Neural progenitor cell (in vitro differentiated cells): ENCODE measurements around the gene HCRTR1. TPM values are rescaled to one million over a fixed set of nuclear protein-coding genes. Genes with fewer than 3 reads are reported as not detected.

ENCODE experiments used
- DNase-seq: peaks from one replicate; pipeline ENCODE4 v3.0.0-alpha.2; 2016; ENCODE audit warnings: low spot score
- H2AFZ ChIP-seq: fragments of 200-600 bp; sonication (generic); replicated peaks from 2 replicates; pipeline ENCODE4 v1.6.1; 2016; ENCODE audit warnings: antibody characterized with exemption
- H3F3A ChIP-seq: fragments of 200-600 bp; sonication (generic); 2 replicates; pipeline ENCODE4 v1.6.1; 2016; ENCODE audit warnings: antibody characterized with exemption, low read depth
- H3K27ac ChIP-seq: fragments of 200-600 bp; sonication (generic); 2 replicates; pipeline ENCODE4 v1.5.1; 2016; ENCODE audit warnings: mild to moderate bottlenecking
- H3K27me3 ChIP-seq: fragments of 200-600 bp; sonication (generic); 2 replicates; pipeline ENCODE4 v1.6.1; 2016; ENCODE audit warnings: mild to moderate bottlenecking, moderate library complexity
- H3K36me3 ChIP-seq: fragments of 200-600 bp; sonication (generic); 2 replicates; pipeline ENCODE4 v1.5.1; 2016
- H3K4me1 ChIP-seq: fragments of 200-600 bp; sonication (generic); 2 replicates; pipeline ENCODE4 v1.6.1; 2016; ENCODE audit warnings: mixed run types
- H3K4me2 ChIP-seq: fragments of 200-600 bp; sonication (generic); 2 replicates; pipeline ENCODE4 v1.6.1; 2016
- H3K4me3 ChIP-seq: fragments of 200-600 bp; sonication (generic); 2 replicates; pipeline ENCODE4 v1.5.1; 2016
- H3K79me2 ChIP-seq: fragments of 200-600 bp; sonication (generic); 2 replicates; pipeline ENCODE4 v1.6.1; 2016; ENCODE audit warnings: low read depth
- H3K9ac ChIP-seq: fragments of 200-600 bp; sonication (generic); 2 replicates; pipeline ENCODE4 v1.6.1; 2016
- H3K9me3 ChIP-seq: fragments of 200-600 bp; sonication (generic); 2 replicates; pipeline ENCODE4 v1.5.1; 2016; ENCODE audit warnings: low read depth
- H4K20me1 ChIP-seq: fragments of 200-600 bp; sonication (generic); 2 replicates; pipeline ENCODE4 v1.6.1; 2016; ENCODE audit warnings: low read depth
- H3K27ac Mint-ChIP-seq: 3 replicates; pipeline ENCODE4 v1.8.0; 2021; ENCODE audit warnings: mixed read lengths
- H3K27me3 Mint-ChIP-seq: 2 replicates; pipeline ENCODE4 v1.8.0; 2022; ENCODE audit warnings: low read depth, mild to moderate bottlenecking, inconsistent platforms, moderate library complexity, mixed read lengths; ENCODE audit not compliant: insufficient read depth
- H3K36me3 Mint-ChIP-seq: 3 replicates; pipeline ENCODE4 v1.8.0; 2021; ENCODE audit warnings: mixed read lengths
- H3K4me1 Mint-ChIP-seq: 3 replicates; pipeline ENCODE4 v1.8.0; 2021; ENCODE audit warnings: mixed read lengths
- H3K4me3 Mint-ChIP-seq: 3 replicates; pipeline ENCODE4 v1.8.0; 2021; ENCODE audit warnings: mild to moderate bottlenecking, moderate library complexity, mixed read lengths
- H3K9me3 Mint-ChIP-seq: 3 replicates; pipeline ENCODE4 v1.8.0; 2020; ENCODE audit warnings: mixed read lengths
- CTCF ChIP-seq: fragments of 200-600 bp; sonication (generic); IDR thresholded peaks from 2 replicates; pipeline ENCODE4 v1.5.1; 2017; ENCODE audit warnings: antibody characterized with exemption, mild to moderate bottlenecking
- EZH2 ChIP-seq: fragments of 200-600 bp; sonication (generic); IDR thresholded peaks from 2 replicates; pipeline ENCODE4 v1.6.1; 2017; ENCODE audit warnings: antibody characterized with exemption, mild to moderate bottlenecking, moderate library complexity
- EZH2phosphoT487 ChIP-seq: fragments of 200-600 bp; sonication (generic); IDR thresholded peaks from 2 replicates; pipeline ENCODE4 v1.6.1; 2017; ENCODE audit warnings: antibody characterized with exemption
- total RNA-seq: library from RNA; depleted of rRNA; stranded (reverse); fragments of >200 nt; gene quantifications from 2 replicates; pipeline ENCODE4 v1.2.3, GENCODE V29; 2015; ENCODE audit warnings: low replicate concordance

Gene HCRTR1
- total RNA-seq, 1 donor from 2014 or later, result not detected

GRCh38 chr1:31615939-31616338 is 1.6 kb upstream of the HCRTR1 start:
- H3F3A ChIP-seq, result no peaks in the 10 kb centered on the region
- no peaks in the 10 kb centered on the region for H3K9me3 ChIP-seq
- H3K4me3 Mint-ChIP-seq, result peak overlapping the region; percentile 65
- no peak overlapping the region for H3K4me2 ChIP-seq
- peaks cover 45% of the 10 kb centered on the region for H3K27me3 ChIP-seq
- no peak overlapping the region for H3K9ac ChIP-seq
- no peak for DNase-seq
- H3K9me3 Mint-ChIP-seq, result no peaks in the 10 kb centered on the region
- no peaks in the 10 kb centered on the region for H3K36me3 Mint-ChIP-seq
- peaks cover 8% of the 10 kb centered on the region for H3K4me1 ChIP-seq
- no peak overlapping the region for H2AFZ ChIP-seq
- H3K79me2 ChIP-seq, result no peaks in the 10 kb centered on the region
- no peak overlapping the region for H3K4me3 ChIP-seq
- TF ChIP-seq EZH2, result no peak
- no peak for TF ChIP-seq EZH2phosphoT487
- TF ChIP-seq CTCF, result no peak
- peaks cover 26% of the 10 kb centered on the region for H3K4me1 Mint-ChIP-seq
- H3K27me3 Mint-ChIP-seq, result peaks cover 13% of the 10 kb centered on the region
- H4K20me1 ChIP-seq, result no peaks in the 10 kb centered on the region
- H3K27ac Mint-ChIP-seq, result peak overlapping the region; percentile 12
- H3K36me3 ChIP-seq, result no peaks in the 10 kb centered on the region
- H3K27ac ChIP-seq, result no peak overlapping the region

DNA sequence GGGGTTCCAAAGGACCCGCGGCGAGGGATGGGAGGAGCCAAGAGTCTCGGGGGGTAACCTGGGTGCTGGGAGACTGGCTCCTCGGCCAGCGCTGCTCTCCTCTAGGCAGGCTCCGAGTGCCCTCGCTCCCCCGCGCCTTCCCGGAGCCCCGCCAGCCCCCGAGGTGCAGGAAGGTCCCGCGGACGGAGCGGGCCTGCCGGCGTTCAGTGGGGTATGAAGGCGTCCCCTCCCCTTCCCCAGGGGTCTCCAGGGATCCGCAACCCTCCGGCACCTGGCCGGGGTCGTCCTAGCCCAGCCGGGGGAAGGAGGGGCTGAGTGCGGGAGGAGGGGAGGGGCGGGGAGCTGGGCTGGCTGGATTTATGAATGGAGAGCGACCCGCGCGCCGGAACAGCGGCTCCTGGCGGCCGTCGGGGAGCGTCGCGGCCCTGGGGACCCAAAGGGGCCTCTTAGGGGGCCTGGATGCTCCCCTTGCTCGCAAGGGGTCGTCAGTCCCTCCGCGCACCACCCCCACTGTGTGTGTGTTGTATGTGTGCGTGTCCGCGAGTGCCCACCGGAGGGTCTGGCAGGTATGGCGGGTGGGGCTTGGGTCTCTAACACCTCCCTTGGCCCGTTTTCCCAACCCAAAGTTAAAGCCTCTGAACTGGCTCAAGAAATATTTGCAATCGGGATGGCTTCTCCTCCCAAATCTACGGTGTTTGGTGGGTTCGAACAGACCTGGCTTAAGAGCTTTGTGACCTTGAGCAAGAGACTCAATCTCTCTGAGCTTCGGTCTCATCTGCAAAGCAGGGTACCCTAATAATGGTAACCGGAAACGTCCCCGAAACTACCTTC is 642 bp downstream of the HCRTR1 start:
- TF ChIP-seq CTCF (peak; percentile 95), EZH2phosphoT487 (peak; percentile 30), EZH2 (no peak)
- H3K9ac ChIP-seq, result peak overlapping the region; percentile 2
- H3K4me3 ChIP-seq, result peak overlapping the region; percentile 86
- H3K27ac ChIP-seq, result no peak overlapping the region
- peaks cover 45% of the 10 kb centered on the region for H3K27me3 ChIP-seq
- H3K79me2 ChIP-seq, result no peaks in the 10 kb centered on the region
- Mint-ChIP-seq H3K27ac (no peak overlapping the region), H3K36me3 (no peaks in the 10 kb centered on the region), H3K9me3 (no peaks in the 10 kb centered on the region), H3K4me3 (peak overlapping the region; percentile 79), H3K27me3 (peaks cover 13% of the 10 kb centered on the region), H3K4me1 (peaks cover 26% of the 10 kb centered on the region)
- peak; percentile 90 for DNase-seq
- no peaks in the 10 kb centered on the region for H3K9me3 ChIP-seq
- H3K4me2 ChIP-seq, result peak overlapping the region; percentile 96
- H4K20me1 ChIP-seq, result no peaks in the 10 kb centered on the region
- H3K4me1 ChIP-seq, result peaks cover 8% of the 10 kb centered on the region
- peak overlapping the region; percentile 98 for H2AFZ ChIP-seq
- H3F3A ChIP-seq, result no peaks in the 10 kb centered on the region
- no peaks in the 10 kb centered on the region for H3K36me3 ChIP-seq

- DNase-seq, result no peak
- H3K27ac Mint-ChIP-seq, result peak overlapping the region; percentile 81
- H3K9me3 ChIP-seq, result no peaks in the 10 kb centered on the region
These were observed 1.7 kb downstream of the HCRTR1 start for GRCh38 chr1:31618916-31619846.

More at GRCh38 chr1:31618916-31619846, 1.7 kb downstream of the HCRTR1 start:
- no peak overlapping the region for H3K27ac ChIP-seq
- no peak overlapping the region for H3K9ac ChIP-seq
- H3F3A ChIP-seq, result no peaks in the 10 kb centered on the region
- Mint-ChIP-seq H3K9me3 (no peaks in the 10 kb centered on the region), H3K4me3 (peak overlapping the region; percentile 79), H3K4me1 (peaks cover 25% of the 10 kb centered on the region), H3K27me3 (peaks cover 13% of the 10 kb centered on the region), H3K36me3 (peaks cover 3% of the 10 kb centered on the region)
- H3K4me2 ChIP-seq, result no peak overlapping the region
- H2AFZ ChIP-seq, result no peak overlapping the region
- H3K4me1 ChIP-seq, result peaks cover 5% of the 10 kb centered on the region
- no peak overlapping the region for H3K4me3 ChIP-seq
- TF ChIP-seq EZH2phosphoT487 (no peak), CTCF (no peak), EZH2 (no peak)
- peaks cover 45% of the 10 kb centered on the region for H3K27me3 ChIP-seq
- H4K20me1 ChIP-seq, result no peaks in the 10 kb centered on the region
- no peaks in the 10 kb centered on the region for H3K79me2 ChIP-seq
- no peaks in the 10 kb centered on the region for H3K36me3 ChIP-seq
